ENCODE results near the gene SCAPER.

SCAPER gene

GRCh38 chr15:76391309-76391708, 513.8 kb downstream of the SCAPER start:
- no peak for DNase-seq

GRCh38 chr15:76390571-76390970, 514.6 kb downstream of the SCAPER start:
- no peak for DNase-seq

GRCh38 chr15:76386926-76387325, 518.2 kb downstream of the SCAPER start:
- DNase-seq: no peak

GRCh38 chr15:76386178-76386577, 519.0 kb downstream of the SCAPER start:
- DNase-seq: no peak

GRCh38 chr15:76384409-76384808, 520.7 kb downstream of the SCAPER start:
- DNase-seq: no peak

- no peak for DNase-seq
These were observed 522.0 kb downstream of the SCAPER start for GRCh38 chr15:76382987-76383728.

- DNase-seq: no peak
These were observed 523.8 kb downstream of the SCAPER start for GRCh38 chr15:76381366-76381765.

- DNase-seq: no peak
These were observed 524.9 kb downstream of the SCAPER start for GRCh38 chr15:76380249-76380648.

- DNase-seq: no peak
These were observed 526.4 kb downstream of the SCAPER start for GRCh38 chr15:76378691-76379090.

GRCh38 chr15:76377751-76378150, 527.4 kb downstream of the SCAPER start:
- no peak for DNase-seq

- no peak for DNase-seq
These were observed 527.9 kb downstream of the SCAPER start for GRCh38 chr15:76377217-76377616.

GRCh38 chr15:76376816-76377215, 528.3 kb downstream of the SCAPER start:
- no peak for DNase-seq

GRCh38 chr15:76376029-76376428, 529.1 kb downstream of the SCAPER start:
- no peak for DNase-seq

- no peak for DNase-seq
These were observed 537.0 kb downstream of the SCAPER start for GRCh38 chr15:76368122-76368621.

GRCh38 chr15:76366714-76367113, 538.4 kb downstream of the SCAPER start:
- DNase-seq: no peak

- no peak for DNase-seq
These were observed 541.9 kb downstream of the SCAPER start for GRCh38 chr15:76363251-76363650.

- no peak for DNase-seq
These were observed 544.7 kb downstream of the SCAPER start for GRCh38 chr15:76360416-76360815.

GRCh38 chr15:76359152-76359551, 546.0 kb downstream of the SCAPER start:
- no peak for DNase-seq

GRCh38 chr15:76358453-76358852, 546.7 kb downstream of the SCAPER start:
- no peak for DNase-seq

- DNase-seq: no peak
These were observed 550.2 kb downstream of the SCAPER start for GRCh38 chr15:76354823-76355440.

GRCh38 chr15:76353903-76354302, 551.2 kb downstream of the SCAPER start:
- no peak for DNase-seq

- DNase-seq: no peak
These were observed 552.0 kb downstream of the SCAPER start for GRCh38 chr15:76353023-76353577.

- no peak for DNase-seq
These were observed 555.7 kb downstream of the SCAPER start for GRCh38 chr15:76349301-76350070.
